ENCODE measurements around the gene SERINC2.
"Not testable (repeated sequence)": the region's sequence is repeated elsewhere in the genome, so short reads cannot be mapped to it uniquely, and the experiment has no call there.

The SERINC2 gene

DNA sequence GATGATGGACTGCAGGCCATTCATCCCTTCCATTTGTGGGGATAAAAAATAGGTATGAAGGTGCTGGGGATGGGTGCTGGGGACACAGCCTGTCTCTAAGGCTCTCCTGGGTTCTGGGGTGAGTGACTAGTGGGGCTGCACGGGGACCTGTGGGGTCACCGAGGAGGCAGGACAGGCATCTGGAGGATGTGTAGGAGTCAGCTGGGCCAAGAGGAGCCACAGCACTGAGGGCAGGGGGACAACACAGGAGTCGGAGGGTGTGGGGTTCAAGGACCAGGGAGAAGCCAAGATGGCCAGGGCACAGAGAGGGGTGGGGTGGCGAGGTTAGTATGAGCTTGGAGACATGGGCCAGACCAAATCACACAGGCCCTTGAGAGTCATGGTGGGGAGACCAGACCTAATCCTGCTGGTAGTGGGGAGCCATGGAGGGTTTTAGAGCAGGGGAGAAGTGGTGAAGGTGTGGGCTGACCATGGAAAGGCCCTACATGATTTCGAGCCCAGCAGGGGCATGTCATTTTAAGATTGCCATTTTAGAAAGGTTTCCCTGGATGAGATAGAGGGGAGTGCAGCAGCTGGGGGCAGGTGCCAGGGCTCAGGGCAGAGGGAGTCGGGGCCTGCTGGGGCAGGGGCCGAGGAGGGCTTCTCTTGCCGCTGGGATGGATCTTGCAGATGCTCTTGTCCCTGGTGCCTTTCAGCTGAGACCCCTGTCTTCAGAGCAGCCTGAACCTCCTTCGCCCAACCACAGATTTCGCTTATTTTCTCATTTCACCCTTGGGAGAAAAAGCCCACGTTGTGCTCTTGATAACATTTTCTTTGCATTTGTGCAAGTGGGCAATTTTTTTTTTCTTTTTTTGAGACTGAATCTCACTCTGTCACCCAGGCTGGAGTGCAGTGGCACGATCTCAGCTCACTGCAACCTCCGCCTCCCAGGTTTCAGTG is 22.7 kb downstream of the SERINC2 start:
- DNase-seq: no peak

DNA sequence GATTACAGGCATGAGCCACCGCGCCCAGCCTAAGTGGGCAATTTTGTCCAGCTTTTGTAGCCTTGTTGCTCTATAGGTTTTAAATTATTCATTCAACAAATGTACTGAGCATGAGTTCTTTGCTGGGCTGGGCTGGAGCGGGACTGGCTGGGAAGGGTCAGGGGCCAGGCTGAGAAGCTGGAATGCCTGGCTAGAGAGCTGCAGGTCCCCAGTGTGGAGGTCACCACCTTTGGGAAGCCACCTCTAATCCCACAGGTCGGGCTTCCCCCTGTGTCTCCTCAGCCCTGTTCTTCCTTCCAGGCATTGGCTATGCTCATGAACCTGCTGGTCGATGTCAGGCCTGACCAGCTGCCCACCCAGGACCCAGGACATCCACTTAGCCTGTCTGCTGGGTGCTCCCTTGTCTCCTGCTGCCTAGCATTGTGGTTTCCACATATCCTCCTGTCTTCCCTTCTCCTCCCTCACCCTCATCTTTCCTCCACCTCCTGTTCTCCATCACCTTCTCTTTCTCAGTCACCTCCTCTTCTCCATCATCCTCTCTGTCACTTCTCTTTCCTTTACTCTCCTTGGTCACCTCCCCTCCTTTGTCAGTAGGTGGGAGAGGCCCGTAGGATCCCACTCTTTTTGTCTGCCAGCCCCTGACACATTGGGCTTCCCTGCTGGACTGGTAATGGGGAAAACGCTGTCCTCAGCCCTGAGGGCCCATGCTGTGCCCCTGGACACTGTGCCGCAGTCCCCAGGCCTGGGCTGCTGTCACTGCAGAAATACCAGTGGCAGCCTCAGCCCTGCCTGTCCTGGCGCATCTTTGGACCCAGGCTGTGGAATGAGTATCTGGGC is 23.8 kb downstream of the SERINC2 start:
- DNase-seq: no peak

DNA sequence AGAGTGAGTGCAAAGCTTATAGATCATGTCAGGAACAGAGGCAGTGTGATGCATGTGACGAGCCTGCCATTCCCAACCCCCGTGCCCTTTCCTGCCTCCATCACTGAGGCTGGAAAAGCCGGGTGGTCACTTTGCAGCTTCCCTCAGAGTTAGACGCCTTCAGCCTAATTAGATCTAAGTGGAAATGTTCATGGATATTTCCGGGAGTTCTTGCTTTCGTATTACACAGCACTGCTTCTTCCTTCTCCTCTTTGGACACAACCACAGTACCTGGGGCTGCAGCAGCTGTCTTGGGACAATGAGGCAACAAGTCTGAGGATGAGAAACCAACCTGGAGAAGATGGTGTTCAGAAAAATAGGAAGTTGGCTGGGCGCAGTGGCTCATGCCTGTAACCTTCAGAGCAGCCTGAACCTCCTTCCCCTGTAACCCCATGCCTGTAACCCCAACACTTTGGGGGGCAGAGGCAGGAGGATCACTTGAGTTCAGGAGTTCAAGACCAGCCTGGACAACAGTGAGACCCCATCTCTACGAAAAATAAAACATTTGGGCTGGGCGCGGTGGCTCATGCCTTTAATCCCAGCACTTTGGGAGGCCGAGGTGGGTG is 24.5 kb downstream of the SERINC2 start:
- no peak for DNase-seq

DNA sequence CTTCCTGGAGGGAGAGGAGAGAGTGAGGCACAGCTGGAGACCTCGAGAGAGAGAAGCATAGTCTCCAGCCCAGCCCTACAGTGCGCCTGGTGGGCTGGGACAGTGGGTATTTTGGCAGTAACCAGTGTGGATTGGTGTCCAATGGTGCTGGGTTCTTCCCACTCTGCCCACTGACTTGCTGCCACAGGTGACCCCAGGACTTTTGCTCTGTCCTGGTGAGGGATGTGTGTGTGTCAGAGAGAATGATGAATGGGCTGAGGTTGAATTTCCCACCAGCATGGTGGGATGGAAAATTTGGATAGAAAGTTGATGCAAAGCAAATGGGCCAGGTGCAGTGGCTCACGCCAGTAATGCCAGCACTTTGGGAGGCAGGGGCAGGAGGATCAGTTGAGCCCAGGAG is 26.3 kb downstream of the SERINC2 start:
- DNase-seq: no peak

DNA sequence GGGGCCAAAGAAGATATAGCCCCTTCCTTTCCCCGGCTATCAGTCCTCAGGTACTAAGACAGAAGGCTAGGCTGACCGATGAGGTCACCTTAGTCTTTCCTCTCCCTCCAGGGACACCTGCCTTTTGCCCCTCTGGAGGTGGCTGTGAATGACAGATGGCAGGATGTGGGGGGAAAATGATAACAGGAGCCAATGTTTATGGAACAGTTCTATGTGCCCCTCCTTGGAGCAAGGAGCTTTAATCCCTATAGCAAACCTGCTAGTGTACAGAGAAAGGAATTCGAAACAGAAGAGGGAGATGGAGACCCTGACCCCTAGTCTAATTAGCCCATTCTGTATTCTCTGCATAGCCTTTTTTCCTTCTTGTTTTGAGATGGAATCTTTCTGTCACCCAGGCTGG is 28.1 kb downstream of the SERINC2 start:
- no peak for DNase-seq

DNA sequence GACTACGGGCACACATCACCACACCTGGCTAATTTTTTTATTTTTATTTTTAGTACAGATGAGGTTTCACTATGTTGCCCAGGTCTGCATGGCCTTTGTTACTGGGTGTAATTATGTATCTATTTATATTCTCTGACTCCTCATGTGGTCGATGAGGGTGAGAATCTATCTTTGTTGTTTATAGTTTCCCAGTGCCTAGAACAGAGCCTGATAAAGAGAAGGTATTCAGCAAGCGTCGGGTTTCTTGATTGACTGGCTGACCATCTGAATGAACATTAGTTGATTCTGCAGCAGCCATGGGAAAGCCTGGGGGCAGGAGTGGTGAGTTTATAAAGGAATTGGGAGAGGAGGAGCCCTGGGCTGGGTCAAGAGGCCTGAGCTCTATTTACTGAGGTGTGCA is 28.5 kb downstream of the SERINC2 start:
- DNase-seq: no peak

DNA sequence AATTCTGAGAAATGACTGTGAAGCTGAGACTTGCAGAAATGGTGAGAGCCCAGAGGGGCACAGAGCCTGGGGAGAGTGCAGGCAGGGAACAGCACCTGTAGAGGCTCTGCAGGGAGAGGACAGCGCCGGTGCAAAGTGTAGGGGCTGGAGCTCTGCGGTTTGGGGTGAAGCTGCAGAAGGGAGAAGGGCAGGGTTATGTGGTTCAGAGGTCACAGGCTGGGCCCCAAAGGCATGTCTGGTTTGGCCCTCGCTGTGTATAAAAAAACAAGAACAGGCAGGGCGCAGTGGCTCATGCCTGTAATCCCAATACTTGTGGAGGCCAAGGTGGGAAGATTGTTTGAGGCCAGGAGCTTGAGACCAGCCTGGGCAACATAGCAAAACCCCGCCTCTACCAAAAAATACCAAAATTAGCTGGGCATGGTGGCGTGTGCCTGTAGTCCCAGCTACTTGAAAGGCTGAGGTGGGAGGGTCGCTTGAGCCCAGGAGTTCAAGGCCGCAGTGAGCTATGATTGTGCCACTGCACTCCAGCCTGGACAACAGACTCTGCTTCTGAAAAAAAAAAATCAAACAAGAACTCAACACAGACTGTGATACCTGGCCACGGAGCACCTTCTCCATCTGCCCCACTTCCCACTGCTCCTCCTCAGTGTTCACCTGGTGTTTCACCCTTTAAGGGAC is 29.1 kb downstream of the SERINC2 start:
- DNase-seq: no peak

DNA sequence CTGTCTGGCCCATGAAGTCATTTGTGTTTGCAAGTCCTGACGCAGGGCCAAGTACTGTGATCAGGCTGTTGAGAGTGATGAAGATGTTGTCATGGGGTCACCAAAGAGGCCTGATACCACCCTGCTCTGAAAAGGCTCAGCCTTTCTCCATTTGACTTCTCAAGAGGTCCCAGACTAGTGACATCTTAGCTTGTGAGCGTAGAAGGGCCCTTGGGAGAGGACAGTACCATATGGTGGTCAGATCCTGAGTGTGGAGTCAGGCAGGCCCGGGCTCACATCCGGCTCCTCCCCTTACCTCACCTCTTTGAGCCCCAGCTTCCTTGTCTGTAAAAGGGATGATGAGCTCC is 29.6 kb downstream of the SERINC2 start:
- no peak for DNase-seq

DNA sequence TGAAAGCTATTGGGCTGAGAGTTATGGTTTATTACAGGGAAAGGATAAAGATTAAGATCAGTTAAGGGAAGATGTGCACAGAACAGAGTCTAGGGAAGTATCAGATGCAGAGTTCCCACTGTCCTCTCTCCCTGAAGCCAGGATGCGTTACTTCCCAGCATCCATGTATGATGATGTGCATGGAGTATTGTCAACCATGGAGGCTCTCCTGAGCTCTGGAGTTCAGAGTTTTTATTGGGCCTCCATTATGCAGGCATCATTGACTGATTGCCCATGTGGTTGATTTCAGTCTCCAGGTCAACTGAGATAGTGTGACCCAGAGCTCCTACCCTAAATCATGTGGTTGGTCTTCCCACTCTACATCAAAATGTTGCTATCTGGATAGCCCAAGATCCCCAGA is 30.7 kb downstream of the SERINC2 start:
- no peak for DNase-seq

DNA sequence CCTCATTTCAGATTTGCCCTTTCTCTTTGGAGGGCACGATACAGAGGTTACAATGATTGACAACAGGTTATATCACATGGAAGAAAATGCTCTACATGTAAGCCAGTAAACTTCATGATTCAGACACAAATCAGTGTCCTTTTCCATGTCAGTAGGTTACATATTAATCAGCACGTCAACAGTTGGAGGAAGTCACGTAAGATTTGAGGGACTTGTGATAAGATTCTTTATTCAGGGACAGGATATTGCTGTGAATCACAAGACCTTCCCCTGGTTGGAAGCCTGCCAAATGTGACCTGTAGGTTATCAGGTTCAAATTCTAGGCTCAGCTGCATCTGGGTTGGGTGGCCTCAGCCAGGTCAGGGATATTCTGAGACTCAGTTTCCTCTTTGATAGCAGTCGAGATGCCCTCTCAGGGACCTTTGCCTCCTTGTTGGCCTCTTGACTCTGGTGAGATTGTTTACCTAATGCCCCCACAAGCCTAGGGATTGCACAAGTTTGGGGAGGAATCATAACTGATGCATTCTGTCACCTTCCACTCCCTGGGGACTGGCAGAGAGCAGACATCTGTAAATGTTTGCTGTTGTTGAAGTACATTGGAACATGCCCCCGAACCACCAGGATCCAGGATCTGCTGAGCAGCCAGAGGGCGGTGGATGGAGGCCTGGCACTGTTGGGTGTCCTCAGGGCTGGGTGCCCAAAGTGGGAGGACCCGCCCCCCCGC is 31.9 kb downstream of the SERINC2 start:
- no peak for DNase-seq

DNA sequence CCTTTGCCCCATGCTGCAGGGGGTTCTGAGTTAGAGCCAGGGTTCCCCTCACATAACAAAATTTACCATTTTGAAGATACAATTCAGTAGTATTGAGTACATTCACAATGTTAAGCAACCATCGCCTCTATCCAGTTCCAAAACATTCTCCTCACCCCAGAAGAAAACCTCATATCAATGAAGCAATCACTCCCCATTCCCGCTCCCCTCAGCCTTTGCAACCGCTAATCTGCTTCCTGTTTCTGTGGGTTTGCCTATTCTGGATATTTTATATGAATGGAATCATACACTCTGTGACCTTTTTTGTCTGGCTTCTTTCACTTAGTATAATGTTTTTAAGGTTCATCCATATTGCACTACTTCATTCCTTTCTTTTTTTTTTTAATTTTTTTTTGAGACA is 32.9 kb downstream of the SERINC2 start:
- DNase-seq: no peak

DNA sequence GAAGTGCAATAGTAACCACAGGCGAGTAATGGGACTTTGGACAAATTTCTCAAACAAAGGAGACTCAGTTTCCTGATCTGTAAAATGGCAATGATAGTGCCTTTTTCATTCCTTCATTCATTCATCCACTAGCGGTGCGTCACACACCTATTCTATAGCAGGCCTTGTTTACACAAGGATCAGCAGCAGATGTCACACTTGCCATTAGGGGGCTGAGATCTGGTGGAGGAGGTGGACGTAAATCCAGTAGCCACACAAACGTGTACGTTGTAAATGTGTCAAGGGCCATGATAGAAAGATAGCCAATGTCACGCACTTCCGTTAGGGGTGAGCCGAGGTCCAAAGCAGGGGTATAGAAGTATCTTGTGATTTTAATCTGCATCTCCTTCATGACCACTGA is 34.2 kb downstream of the SERINC2 start:
- DNase-seq: no peak

DNA sequence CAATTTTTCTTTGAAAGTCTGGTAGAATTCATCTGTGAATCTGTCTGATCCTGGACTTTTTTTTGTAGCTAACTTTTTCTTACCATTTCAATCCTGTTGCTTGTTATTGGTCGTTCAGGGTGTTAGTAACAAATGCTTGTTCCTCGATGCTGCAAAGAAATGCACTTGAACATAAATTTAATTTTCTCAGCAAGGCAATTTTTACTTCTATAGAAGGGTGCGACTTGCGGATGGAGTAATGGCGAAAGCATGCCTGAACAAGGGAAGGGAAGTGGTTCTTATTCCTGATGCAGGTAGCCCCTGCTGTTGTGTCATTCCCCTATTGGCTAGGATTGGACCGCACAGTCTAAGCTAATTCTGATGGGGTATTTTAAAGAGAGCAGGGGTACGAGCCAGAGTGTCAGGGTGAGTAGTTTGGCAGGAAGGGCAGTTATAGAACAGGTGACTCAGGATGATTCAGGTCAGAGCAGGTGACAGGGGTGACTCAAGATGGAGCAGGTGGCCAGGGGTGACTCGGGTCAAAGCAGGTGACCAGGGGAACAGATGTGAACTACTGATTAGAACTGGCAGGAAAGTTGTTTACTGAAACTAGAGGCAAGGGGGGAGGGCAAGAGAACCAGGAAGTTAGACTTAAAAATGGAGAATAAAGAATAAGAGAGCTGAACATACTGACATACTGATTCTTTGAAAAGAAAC is 40.5 kb downstream of the SERINC2 start:
- DNase-seq: no peak

DNA sequence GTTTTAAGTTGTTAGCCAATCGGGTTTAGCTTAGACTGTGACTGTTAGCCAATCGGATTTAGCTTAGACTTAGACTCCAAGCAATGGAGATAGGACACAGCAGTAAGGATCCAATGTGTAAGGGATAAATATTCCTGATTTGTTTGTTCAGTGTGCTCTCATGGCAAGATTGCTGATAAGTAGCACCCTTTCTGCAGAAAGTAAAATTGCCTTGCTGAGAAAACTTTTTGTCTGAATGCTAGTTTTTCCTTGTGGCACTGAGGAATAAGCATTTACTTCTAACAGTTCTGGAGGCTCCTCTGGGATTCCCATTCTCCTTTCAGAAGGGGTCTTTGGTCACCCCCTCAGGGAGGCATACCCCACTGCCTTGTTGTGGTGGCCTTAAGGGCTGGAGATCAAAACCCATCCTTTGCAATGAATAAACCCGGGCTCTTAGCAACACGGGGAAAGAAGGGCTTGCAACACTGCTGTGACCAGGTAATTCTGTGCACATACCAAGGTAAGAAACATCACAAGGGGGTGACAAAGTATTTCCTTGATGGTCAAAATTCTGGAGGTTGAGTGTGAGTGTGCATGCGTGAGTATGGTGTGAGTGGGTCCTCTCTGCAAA is 45.4 kb downstream of the SERINC2 start:
- DNase-seq: no peak

DNA sequence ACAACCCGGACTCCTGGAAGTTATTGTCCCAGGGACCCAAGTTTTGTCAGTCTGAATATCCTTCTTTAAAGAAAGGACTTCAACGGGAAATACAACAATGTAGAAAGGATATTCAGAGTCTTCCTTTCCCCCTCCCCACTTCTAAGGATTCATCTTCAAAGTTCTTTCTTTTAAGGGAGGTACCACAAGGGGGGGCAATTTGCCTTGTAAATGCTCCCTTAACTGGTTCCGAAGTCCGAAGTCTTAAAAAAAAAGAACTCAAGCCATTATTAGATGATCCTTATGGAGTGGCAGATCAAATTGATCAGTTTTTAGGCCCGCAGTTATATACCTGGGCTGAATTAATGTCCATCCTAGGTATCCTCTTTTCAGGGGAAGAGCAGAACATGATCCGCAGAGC is 47.0 kb downstream of the SERINC2 start:
- no peak for DNase-seq

DNA sequence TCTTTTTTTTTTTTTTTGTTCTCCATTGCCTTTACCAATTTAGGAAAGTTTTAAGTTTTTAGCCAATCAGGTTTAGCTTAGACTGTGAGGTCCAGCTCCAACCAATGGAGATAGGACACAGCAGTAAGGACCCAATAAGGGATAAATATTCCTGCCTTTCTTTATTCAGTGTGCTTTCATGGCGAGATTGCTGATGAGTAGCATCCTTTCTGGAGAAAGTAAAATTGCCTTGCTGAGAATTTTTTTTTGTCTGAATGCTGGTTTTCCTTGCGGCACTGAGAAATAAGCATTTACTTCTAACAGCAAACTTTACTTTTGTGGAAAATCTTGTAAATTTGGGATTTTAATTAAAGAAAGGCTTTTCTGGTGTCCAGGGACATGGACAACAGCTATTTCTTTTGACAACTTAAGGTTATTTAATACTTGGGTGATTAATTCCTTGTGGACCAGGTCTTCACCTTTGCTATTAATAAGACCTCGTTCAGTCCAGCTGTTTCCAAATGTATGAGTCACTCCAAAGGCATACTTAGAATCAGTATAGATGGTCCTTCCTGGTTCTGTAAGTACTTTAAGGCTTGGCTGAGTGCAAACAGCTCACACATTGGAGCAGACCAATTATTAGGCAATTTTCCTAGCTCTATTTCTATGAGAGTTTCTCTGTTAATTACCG is 54.1 kb downstream of the SERINC2 start:
- no peak for DNase-seq

DNA sequence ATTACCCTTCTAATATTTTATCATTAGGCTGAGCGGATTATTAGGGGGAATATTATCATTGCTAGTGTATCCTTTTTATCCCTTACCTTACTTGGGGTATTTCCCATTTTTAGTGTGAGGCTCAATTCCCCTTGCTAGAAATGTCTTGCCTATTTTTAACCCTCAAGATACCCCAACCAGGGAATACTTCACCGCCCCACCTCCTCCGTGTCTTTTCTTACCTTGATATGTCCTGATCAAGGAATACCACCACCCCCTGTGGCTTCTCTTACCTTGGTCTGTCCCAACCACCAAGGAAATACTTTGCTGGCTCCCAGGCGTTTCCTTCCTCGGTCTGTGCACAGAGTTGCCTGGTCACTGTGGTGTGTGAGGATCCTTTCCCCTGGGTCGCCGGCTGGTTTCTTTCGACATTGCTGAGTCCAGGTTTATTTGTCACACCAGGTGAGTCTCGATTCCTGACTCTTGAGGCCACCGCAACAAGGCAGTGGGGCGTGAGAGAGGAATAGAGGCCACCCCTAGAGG is 57.8 kb downstream of the SERINC2 start:
- no peak for DNase-seq

DNA sequence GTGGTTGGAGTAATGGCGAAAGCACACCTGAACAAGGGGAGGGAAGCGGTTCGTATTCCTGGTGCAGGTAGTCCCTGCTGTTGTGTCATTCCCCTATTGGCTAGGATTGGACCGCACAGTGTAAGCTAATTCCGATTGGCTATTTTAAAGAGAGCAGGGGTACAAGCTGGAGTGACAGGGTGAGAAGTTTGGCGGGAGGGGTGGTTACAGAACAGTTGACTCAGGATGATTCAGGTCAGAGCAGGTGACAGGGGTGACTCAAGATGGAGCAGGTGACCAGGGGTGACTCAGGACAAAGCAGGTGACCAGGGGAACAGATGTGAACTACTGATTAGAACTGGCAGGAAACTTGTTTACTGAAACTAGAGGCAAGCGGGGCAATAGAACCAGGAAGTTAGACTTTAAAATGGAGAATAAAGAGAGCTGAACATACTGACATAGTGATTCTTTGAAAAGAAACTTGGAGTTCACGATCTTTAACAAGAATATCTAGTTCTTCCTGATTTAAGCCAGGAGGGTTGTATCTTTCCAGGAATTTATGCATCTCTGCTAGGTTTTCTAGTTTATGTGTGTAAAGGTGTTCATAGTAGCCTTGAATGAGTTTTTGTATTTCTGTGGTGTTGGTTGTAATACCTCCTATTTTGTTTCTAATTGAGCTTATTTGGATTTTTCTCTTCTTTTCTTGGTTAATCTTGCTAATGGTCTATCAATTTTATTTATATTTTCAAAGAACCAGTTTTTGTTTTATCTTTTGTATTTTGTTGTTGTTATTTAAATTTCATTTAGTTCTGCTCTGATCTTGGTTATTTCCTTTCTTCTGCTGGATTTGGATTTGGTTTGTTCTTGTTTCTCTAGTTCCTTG is 58.7 kb downstream of the SERINC2 start:
- DNase-seq: not testable (repeated sequence)

DNA sequence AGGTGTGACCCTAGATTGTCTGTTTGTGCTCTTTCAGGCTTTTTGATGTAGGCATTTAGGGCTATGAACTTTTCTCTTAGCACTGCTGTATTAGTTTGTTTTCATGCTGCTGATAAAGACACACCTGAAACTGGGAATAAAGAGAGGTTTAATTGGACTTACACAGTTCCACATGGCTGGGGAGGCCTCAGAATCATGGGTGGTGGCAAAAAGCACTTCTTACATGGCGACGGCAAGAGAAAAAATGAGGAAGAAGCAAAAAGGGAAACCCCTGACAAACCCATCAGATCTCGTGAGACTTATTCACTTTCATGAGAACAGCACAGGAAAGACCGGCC is 59.3 kb downstream of the SERINC2 start:
- DNase-seq: not testable (repeated sequence)

DNA sequence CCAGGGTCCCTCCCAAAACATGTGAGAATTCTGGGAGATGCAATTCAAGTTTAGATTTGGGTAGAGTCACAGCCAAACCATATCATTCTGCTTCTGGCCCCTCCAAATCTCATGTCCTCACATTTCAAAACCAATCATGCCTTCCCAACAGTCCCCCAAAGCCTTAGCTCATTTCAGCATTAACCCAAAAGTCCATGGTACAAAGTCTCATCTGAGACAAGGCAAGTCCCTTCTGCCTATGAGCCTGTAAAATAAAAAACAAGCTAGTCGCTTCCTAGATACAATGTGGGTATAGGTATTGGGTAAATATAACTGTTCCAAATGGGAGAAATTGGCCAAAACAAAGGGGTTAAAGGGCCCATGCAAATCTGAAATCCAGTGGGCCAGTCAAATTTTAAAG is 59.7 kb downstream of the SERINC2 start:
- DNase-seq: not testable (repeated sequence)
